Measurements from ENCODE around the gene NELL2. TPM values are rescaled to one million over a fixed set of nuclear protein-coding genes. Genes with fewer than 3 reads are reported as not detected.
"Not testable (repeated sequence)": the region's sequence is repeated elsewhere in the genome, so short reads cannot be mapped to it uniquely, and the experiment has no call there.

NELL2 gene
- total RNA-seq, 1 experiment from 2014 or later, result 32.7 TPM

GRCh38 chr12:44748950-44749468 is 127.1 kb downstream of the NELL2 start:
- Histone ChIP-seq H3K79me2 (ENCODE audit: insufficient read depth, low read length) (no peaks in the 10 kb centered on the region), H3K79me1 (ENCODE audit: insufficient read depth, low read depth, low read length, poor library complexity, severe bottlenecking) (no peaks in the 10 kb centered on the region), H3K27me3 (ENCODE audit: insufficient read depth, low read length) (no peaks in the 10 kb centered on the region), H3K9ac (ENCODE audit: extremely low read depth, insufficient read length, low read length) (no peak overlapping the region), H2BK5ac (ENCODE audit: insufficient read length, low read length) (no peak overlapping the region), H3K4me2 (ENCODE audit: insufficient read depth, insufficient read length, low read length) (no peak overlapping the region), H4K5ac (ENCODE audit: insufficient read length, low read depth, low read length) (no peak overlapping the region), H3K4ac (ENCODE audit: low read depth, low read length) (no peak overlapping the region), H2BK20ac (ENCODE audit: low read depth, low read length, poor library complexity, severe bottlenecking) (no peak overlapping the region), H3K14ac (ENCODE audit: insufficient read depth, low read length) (no peak overlapping the region), H2BK15ac (ENCODE audit: low read depth, low read length) (no peak overlapping the region), H3K56ac (ENCODE audit: insufficient read length, low read depth, low read length) (no peak overlapping the region), H3K23me2 (ENCODE audit: insufficient read length, low read depth, low read length, poor library complexity, severe bottlenecking) (no peaks in the 10 kb centered on the region), H3K18ac (ENCODE audit: insufficient read length, low read depth, low read length) (no peak overlapping the region), H2BK120ac (ENCODE audit: low read depth, low read length, poor library complexity, severe bottlenecking) (no peak overlapping the region), H2AFZ (ENCODE audit: low read length) (no peak overlapping the region), H4K8ac (replicated peaks; ENCODE audit: insufficient read length, low read depth, low read length) (no peak overlapping the region), H3K4me1 (ENCODE audit: insufficient read depth, low read length) (no peaks in the 10 kb centered on the region), H4K91ac (ENCODE audit: insufficient read length, low read depth, low read length) (no peak overlapping the region), H3K27ac (ENCODE audit: insufficient read length, low read depth, low read length) (no peak overlapping the region), H3K23ac (ENCODE audit: insufficient read length, low read depth, low read length) (no peak overlapping the region), H3K9me3 (ENCODE audit: control insufficient read depth, low read depth, low read length) (no peaks in the 10 kb centered on the region), H2BK12ac (ENCODE audit: insufficient read length, low read depth, low read length) (no peak overlapping the region), H2AK5ac (ENCODE audit: insufficient read length, low read length) (no peak overlapping the region), H3T11ph (ENCODE audit: low read length) (no peak overlapping the region), H4K20me1 (ENCODE audit: control insufficient read depth, insufficient read depth, insufficient read length) (no peaks in the 10 kb centered on the region)
- Mint-ChIP-seq H3K27me3 (ENCODE audit: low read depth) (no peaks in the 10 kb centered on the region), H3K36me3 (ENCODE audit: insufficient read depth in 1 of 3, low read depth in 3 of 3) (peaks cover 9 to 14% (median 10%) of the 10 kb centered on the region in 3 experiments; a peak in 5 of 7 replicates), H3K4me1 (no peaks in the 10 kb centered on the region), H3K4me3 (no peak overlapping the region), H3K27ac (no peak overlapping the region), H3K9me3 (peaks cover 2 to 9% of the 10 kb centered on the region in 2 experiments; a peak in 4 of 5 replicates)
- WGBS (ENCODE audit: extremely low coverage, insufficient read length, low lambda C conversion rate), result no CpG with 5 or more reads among the region's 3 CpGs
- TF ChIP-seq, protein P1, sequence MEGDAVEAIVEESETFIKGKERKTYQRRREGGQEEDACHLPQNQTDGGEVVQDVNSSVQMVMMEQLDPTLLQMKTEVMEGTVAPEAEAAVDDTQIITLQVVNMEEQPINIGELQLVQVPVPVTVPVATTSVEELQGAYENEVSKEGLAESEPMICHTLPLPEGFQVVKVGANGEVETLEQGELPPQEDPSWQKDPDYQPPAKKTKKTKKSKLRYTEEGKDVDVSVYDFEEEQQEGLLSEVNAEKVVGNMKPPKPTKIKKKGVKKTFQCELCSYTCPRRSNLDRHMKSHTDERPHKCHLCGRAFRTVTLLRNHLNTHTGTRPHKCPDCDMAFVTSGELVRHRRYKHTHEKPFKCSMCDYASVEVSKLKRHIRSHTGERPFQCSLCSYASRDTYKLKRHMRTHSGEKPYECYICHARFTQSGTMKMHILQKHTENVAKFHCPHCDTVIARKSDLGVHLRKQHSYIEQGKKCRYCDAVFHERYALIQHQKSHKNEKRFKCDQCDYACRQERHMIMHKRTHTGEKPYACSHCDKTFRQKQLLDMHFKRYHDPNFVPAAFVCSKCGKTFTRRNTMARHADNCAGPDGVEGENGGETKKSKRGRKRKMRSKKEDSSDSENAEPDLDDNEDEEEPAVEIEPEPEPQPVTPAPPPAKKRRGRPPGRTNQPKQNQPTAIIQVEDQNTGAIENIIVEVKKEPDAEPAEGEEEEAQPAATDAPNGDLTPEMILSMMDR (conservative IDR thresholded peaks at IDR 0.05), result no peak
- DNase-seq, result no peak

- WGBS (ENCODE audit: extremely low coverage, insufficient read length, low lambda C conversion rate), result no CpG with 5 or more reads among the region's 17 CpGs
- not testable (repeated sequence) for H2AK5ac ChIP-seq (ENCODE audit: insufficient read length, low read length); H4K5ac ChIP-seq (ENCODE audit: insufficient read length, low read depth, low read length); H2AFZ ChIP-seq (ENCODE audit: low read length); H3K23me2 ChIP-seq (ENCODE audit: insufficient read length, low read depth, low read length, poor library complexity, severe bottlenecking); DNase-seq; H2BK15ac ChIP-seq (ENCODE audit: low read depth, low read length); H3K4me1 Mint-ChIP-seq; H3K9me3 ChIP-seq (ENCODE audit: control insufficient read depth, low read depth, low read length); H3K27me3 Mint-ChIP-seq (ENCODE audit: low read depth); H3K79me1 ChIP-seq (ENCODE audit: insufficient read depth, low read depth, low read length, poor library complexity, severe bottlenecking); H4K8ac ChIP-seq (replicated peaks; ENCODE audit: insufficient read length, low read depth, low read length); H3K23ac ChIP-seq (ENCODE audit: insufficient read length, low read depth, low read length); H2BK20ac ChIP-seq (ENCODE audit: low read depth, low read length, poor library complexity, severe bottlenecking); H3K4me1 ChIP-seq (ENCODE audit: insufficient read depth, low read length); H3T11ph ChIP-seq (ENCODE audit: low read length); H3K18ac ChIP-seq (ENCODE audit: insufficient read length, low read depth, low read length); H3K56ac ChIP-seq (ENCODE audit: insufficient read length, low read depth, low read length); H2BK12ac ChIP-seq (ENCODE audit: insufficient read length, low read depth, low read length); H3K27ac Mint-ChIP-seq; H3K27me3 ChIP-seq (ENCODE audit: insufficient read depth, low read length); H3K4ac ChIP-seq (ENCODE audit: low read depth, low read length); H3K79me2 ChIP-seq (ENCODE audit: insufficient read depth, low read length); H4K91ac ChIP-seq (ENCODE audit: insufficient read length, low read depth, low read length); H3K9ac ChIP-seq (ENCODE audit: extremely low read depth, insufficient read length, low read length); H2BK5ac ChIP-seq (ENCODE audit: insufficient read length, low read length); H3K4me2 ChIP-seq (ENCODE audit: insufficient read depth, insufficient read length, low read length); H3K14ac ChIP-seq (ENCODE audit: insufficient read depth, low read length); H4K20me1 ChIP-seq (ENCODE audit: control insufficient read depth, insufficient read depth, insufficient read length); H2BK120ac ChIP-seq (ENCODE audit: low read depth, low read length, poor library complexity, severe bottlenecking); H3K4me3 Mint-ChIP-seq; H3K27ac ChIP-seq (ENCODE audit: insufficient read length, low read depth, low read length)
- Mint-ChIP-seq H3K9me3 (peaks cover 41 to 45% of the 10 kb centered on the region in 2 experiments), H3K36me3 (ENCODE audit: insufficient read depth in 1 of 3, low read depth in 3 of 3) (peaks cover 26 to 64% (median 35%) of the 10 kb centered on the region in 3 experiments)
These were observed 134.7 kb downstream of the NELL2 start for GRCh38 chr12:44741292-44741980.

Data from H9 (cell line).